Epithelial cell of alveolus of lung (primary cell): ENCODE data around the gene CTBP1. TPM values are rescaled to one million over a fixed set of nuclear protein-coding genes. Genes with fewer than 3 reads are reported as not detected.

ENCODE experiments used
- total RNA-seq: library from RNA; depleted of rRNA; stranded (reverse); fragments of >200 nt; gene quantifications from 2 replicates; pipeline ENCODE4 v1.2.1, GENCODE V29; 2015

CTBP1 gene
- 130 and 249 TPM in 2 replicates for total RNA-seq

GRCh38 chr4:1248245-1249147 lies at the start of gene CTBP1:
CTBP1 (minus strand) TSS chr4:1249130; CDS start chr4:1241331, 7,799 bp downstream.

GRCh38 chr4:1289207-1290164 lies 40.6 kb upstream of the CTBP1 start, which contains the start of gene MAEA:
MAEA (plus strand) TSS chr4:1289891; CDS start chr4:1289914, 23 bp downstream.

GRCh38 chr4:1172228-1172851 lies 76.6 kb downstream of the CTBP1 start, which contains the start of gene SPON2:
SPON2 (minus strand) TSS chr4:1172583.

Other genes starting within 250 kb of the CTBP1 start
- 33.1 and 34.7 TPM in 2 replicates for gene FGFRL1, start 237.5 kb downstream of the CTBP1 start, total RNA-seq
- gene RNF212, start 135.6 kb downstream of the CTBP1 start, total RNA-seq: not detected in 2 replicates
- 194 and 850 TPM in 2 replicates for gene SPON2, start 76.5 kb downstream of the CTBP1 start, total RNA-seq
- gene MAEA, start 40.8 kb upstream of the CTBP1 start, total RNA-seq: 61.7 and 63.1 TPM in 2 replicates
- gene UVSSA, start 98.1 kb upstream of the CTBP1 start, total RNA-seq: 6.5 and 9.4 TPM in 2 replicates
- not detected in 2 replicates for gene NKX1-1, start 157.3 kb upstream of the CTBP1 start, total RNA-seq